Measurements from ENCODE around the gene ZDHHC11B. TPM values are rescaled to one million over a fixed set of nuclear protein-coding genes. Genes with fewer than 3 reads are reported as not detected.
"Not testable (repeated sequence)": the region's sequence is repeated elsewhere in the genome, so short reads cannot be mapped to it uniquely, and the experiment has no call there.

ZDHHC11B gene
- total RNA-seq, 4 donors from 2014 or later = 1.1 to 18.9 (median 2.4) TPM; not detected in 1

DNA sequence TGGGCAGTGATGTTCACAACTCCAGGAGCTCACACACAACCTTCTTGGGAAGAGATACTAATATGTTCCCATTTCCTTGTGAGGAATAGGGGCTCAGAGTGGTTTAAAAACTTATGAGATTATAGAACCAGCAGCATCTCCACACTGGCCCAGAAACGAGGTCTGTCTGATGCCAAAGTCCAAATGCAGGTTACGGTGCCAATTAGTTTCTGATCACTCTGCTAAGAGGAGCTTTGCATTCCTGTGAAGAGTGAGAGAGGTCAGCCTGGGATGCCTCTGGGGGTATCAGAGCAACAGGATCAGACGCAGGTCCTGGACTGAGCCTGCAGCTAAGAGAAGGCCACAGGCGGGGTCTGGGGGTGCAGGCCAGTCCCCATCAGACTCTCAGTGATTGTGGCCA, 61.2 kb downstream of the ZDHHC11B start:
- in situ Hi-C loops (cut with MboI; ENCODE audit: low pct_ligation_motif_present in 1 of 4, low pct_unique_long_range_greater_than_20kb in 1 of 4, low sequenced_read_pairs in 3 of 4); DNase-seq: not testable (repeated sequence)

DNA sequence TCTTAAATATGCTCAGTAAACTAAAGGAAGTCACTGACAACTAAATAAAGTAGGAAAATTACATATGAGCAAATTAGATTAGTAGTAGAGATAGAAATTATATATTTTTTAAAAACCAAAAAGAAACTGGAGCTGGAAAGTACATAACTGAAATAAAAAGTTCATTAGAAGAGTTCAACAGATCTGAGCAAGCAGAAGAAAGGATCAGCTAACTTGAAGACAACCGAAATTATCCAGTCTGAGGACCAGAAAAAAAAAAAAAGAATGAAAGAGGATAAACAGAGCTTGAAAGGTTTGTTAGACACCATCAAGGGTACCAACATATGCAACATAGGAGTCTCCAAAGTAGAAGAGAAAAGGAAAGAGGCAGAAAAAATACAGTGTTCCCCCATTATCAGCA, 65.2 kb downstream of the ZDHHC11B start:
- H3K9me3 ChIP-seq; DNase-seq; H3K27me3 ChIP-seq; in situ Hi-C loops (cut with MboI; ENCODE audit: low pct_ligation_motif_present in 1 of 4, low pct_unique_long_range_greater_than_20kb in 1 of 4, low sequenced_read_pairs in 3 of 4); H3K36me3 ChIP-seq; H3K4me3 ChIP-seq; H3K4me1 ChIP-seq; H3K27ac ChIP-seq; intact Hi-C loops (cut with DNase I; ENCODE audit: low total_unique reads): not testable (repeated sequence)
- 82 to 100% methylated on average over 1 of the region's 1 CpG for WGBS, 2 donors (ENCODE audit: low coverage in 1 of 2)

More for the DNA sequence above, 61.2 kb downstream of the ZDHHC11B start:
- H3K36me3 ChIP-seq; H3K9me3 ChIP-seq; H3K27me3 ChIP-seq; intact Hi-C loops (cut with DNase I; ENCODE audit: low total_unique reads); H3K27ac ChIP-seq; H3K4me3 ChIP-seq; H3K4me1 ChIP-seq: not testable (repeated sequence)
- WGBS, 2 donors (ENCODE audit: low coverage in 1 of 2) = 82% methylated on average over 4 of the region's 4 CpGs; no CpG with 5 or more reads in 1 of the 2 donors

GRCh38 chr5:717143-717542, 67.4 kb downstream of the ZDHHC11B start:
- in situ Hi-C loops (cut with MboI; ENCODE audit: low pct_ligation_motif_present in 1 of 4, low pct_unique_long_range_greater_than_20kb in 1 of 4, low sequenced_read_pairs in 3 of 4) = no loop called here
- no peak overlapping the region for H3K27ac ChIP-seq
- no peak for DNase-seq

DNA sequence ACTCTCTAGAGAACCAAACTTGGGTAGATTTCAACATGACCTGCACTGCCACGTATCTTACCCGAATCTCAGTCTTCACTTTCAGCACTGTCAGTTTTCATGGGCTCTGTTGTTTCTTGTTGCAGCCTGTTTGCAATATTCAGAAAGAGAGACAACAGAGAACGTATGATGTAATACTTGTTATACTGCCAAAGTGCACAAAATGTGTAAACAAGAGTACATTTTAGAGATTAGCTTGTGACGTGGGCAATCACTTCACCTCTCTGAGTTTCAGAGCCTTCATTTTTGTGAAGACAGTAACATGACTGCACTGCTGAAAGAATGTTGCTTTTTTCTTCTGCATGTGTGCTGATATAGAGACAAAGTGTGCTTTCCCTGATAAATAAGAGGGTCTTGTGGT, 67.8 kb downstream of the ZDHHC11B start:
- in situ Hi-C loops (cut with MboI; ENCODE audit: low pct_ligation_motif_present in 1 of 4, low pct_unique_long_range_greater_than_20kb in 1 of 4, low sequenced_read_pairs in 3 of 4); H3K4me3 ChIP-seq; H3K27ac ChIP-seq; intact Hi-C loops (cut with DNase I; ENCODE audit: low total_unique reads); H3K27me3 ChIP-seq; H3K4me1 ChIP-seq; DNase-seq; H3K9me3 ChIP-seq; H3K36me3 ChIP-seq: not testable (repeated sequence)
- 21 to 53% methylated on average over 2 to 4 of the region's 4 CpGs for WGBS, 2 donors (ENCODE audit: low coverage in 1 of 2)

More at GRCh38 chr5:717143-717542, 67.4 kb downstream of the ZDHHC11B start:
- Histone ChIP-seq H3K27me3 (no peaks in the 10 kb centered on the region), H3K4me1 (peaks cover 0 to 4% (median 2%) of the 10 kb centered on the region in 4 donors), H3K9me3 (no peaks in the 10 kb centered on the region), H3K4me3 (no peak overlapping the region), H3K36me3 (no peaks in the 10 kb centered on the region)
- intact Hi-C loops (cut with DNase I; ENCODE audit: low total_unique reads) = no loop called here
- 69 to 71% methylated on average over 5 to 7 of the region's 7 CpGs for WGBS, 2 donors (ENCODE audit: low coverage in 1 of 2)
- TF ChIP-seq, protein P1, sequence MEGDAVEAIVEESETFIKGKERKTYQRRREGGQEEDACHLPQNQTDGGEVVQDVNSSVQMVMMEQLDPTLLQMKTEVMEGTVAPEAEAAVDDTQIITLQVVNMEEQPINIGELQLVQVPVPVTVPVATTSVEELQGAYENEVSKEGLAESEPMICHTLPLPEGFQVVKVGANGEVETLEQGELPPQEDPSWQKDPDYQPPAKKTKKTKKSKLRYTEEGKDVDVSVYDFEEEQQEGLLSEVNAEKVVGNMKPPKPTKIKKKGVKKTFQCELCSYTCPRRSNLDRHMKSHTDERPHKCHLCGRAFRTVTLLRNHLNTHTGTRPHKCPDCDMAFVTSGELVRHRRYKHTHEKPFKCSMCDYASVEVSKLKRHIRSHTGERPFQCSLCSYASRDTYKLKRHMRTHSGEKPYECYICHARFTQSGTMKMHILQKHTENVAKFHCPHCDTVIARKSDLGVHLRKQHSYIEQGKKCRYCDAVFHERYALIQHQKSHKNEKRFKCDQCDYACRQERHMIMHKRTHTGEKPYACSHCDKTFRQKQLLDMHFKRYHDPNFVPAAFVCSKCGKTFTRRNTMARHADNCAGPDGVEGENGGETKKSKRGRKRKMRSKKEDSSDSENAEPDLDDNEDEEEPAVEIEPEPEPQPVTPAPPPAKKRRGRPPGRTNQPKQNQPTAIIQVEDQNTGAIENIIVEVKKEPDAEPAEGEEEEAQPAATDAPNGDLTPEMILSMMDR (IDR thresholded peaks at IDR 0.05) = no peak
- TF ChIP-seq EP300 (IDR thresholded peaks at IDR 0.05; ENCODE audit: low read depth) = no peak

- DNase-seq; H3K4me1 ChIP-seq; H3K9me3 ChIP-seq; intact Hi-C loops (cut with DNase I; ENCODE audit: low total_unique reads); H3K4me3 ChIP-seq; in situ Hi-C loops (cut with MboI; ENCODE audit: low pct_ligation_motif_present in 1 of 4, low pct_unique_long_range_greater_than_20kb in 1 of 4, low sequenced_read_pairs in 3 of 4); H3K27ac ChIP-seq; H3K27me3 ChIP-seq; H3K36me3 ChIP-seq: not testable (repeated sequence)
- 88 to 97% methylated on average over 3 to 4 of the region's 4 CpGs for WGBS, 2 donors (ENCODE audit: low coverage in 1 of 2)
Observed at GRCh38 chr5:715636-716035, 68.9 kb downstream of the ZDHHC11B start.

GRCh38 chr5:714215-715118, 70.1 kb downstream of the ZDHHC11B start:
- WGBS, 2 donors (ENCODE audit: low coverage in 1 of 2) = 69 to 76% methylated on average over 3 to 8 of the region's 8 CpGs
- H3K36me3 ChIP-seq; H3K4me3 ChIP-seq; H3K27ac ChIP-seq; DNase-seq; in situ Hi-C loops (cut with MboI; ENCODE audit: low pct_ligation_motif_present in 1 of 4, low pct_unique_long_range_greater_than_20kb in 1 of 4, low sequenced_read_pairs in 3 of 4); intact Hi-C loops (cut with DNase I; ENCODE audit: low total_unique reads); H3K4me1 ChIP-seq; H3K9me3 ChIP-seq; H3K27me3 ChIP-seq: not testable (repeated sequence)

- WGBS, 2 donors (ENCODE audit: low coverage in 1 of 2) = 47% methylated on average over 3 of the region's 3 CpGs; no CpG with 5 or more reads in 1 of the 2 donors
- H3K4me3 ChIP-seq; H3K36me3 ChIP-seq; H3K27ac ChIP-seq; H3K4me1 ChIP-seq; in situ Hi-C loops (cut with MboI; ENCODE audit: low pct_ligation_motif_present in 1 of 4, low pct_unique_long_range_greater_than_20kb in 1 of 4, low sequenced_read_pairs in 3 of 4); DNase-seq; intact Hi-C loops (cut with DNase I; ENCODE audit: low total_unique reads); H3K9me3 ChIP-seq; H3K27me3 ChIP-seq: not testable (repeated sequence)
Observed at GRCh38 chr5:713686-714085, 70.8 kb downstream of the ZDHHC11B start.

DNA sequence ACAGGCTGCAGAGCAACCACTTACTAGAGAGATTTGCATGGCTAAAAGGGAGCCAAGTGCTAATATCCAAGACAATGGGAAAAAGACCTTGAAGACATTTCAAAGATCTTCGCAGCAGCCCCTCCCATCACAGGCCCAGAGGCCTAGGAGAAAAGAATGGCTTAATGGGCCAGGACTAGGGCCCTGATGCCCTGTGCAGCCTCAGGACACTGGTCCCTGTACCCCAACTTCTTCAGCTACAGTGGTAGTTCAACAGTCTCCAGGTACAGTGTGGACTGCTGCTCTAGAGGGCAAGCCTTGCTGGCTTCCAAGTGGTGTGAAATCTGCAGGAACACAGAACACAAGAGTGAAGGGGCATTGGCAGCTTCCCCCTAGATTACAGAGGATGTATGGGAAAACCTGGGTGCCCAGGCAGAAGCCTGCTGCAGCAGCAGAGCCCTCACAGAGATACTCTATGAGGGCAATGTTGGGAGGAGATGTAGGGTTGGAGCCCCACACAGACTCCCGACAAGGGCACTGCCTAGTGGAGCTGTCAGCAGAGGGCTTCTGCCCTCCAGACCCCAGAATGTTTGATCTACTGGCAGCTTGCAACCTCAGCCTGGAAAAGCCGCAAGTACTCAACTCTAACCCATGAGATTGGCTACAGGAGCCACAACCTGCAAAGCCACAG, 75.5 kb downstream of the ZDHHC11B start:
- WGBS, 2 donors (ENCODE audit: low coverage in 1 of 2) = 40 to 96% methylated on average over 1 to 2 of the region's 3 CpGs
- H3K27ac ChIP-seq; intact Hi-C loops (cut with DNase I; ENCODE audit: low total_unique reads); H3K4me3 ChIP-seq; H3K9me3 ChIP-seq; in situ Hi-C loops (cut with MboI; ENCODE audit: low pct_ligation_motif_present in 1 of 4, low pct_unique_long_range_greater_than_20kb in 1 of 4, low sequenced_read_pairs in 3 of 4); H3K4me1 ChIP-seq; H3K27me3 ChIP-seq; H3K36me3 ChIP-seq; DNase-seq: not testable (repeated sequence)

- DNase-seq; H3K4me3 ChIP-seq; H3K4me1 ChIP-seq; H3K27ac ChIP-seq; in situ Hi-C loops (cut with MboI; ENCODE audit: low pct_ligation_motif_present in 1 of 4, low pct_unique_long_range_greater_than_20kb in 1 of 4, low sequenced_read_pairs in 3 of 4); intact Hi-C loops (cut with DNase I; ENCODE audit: low total_unique reads); H3K27me3 ChIP-seq; H3K9me3 ChIP-seq; H3K36me3 ChIP-seq: not testable (repeated sequence)
- WGBS, 2 donors (ENCODE audit: low coverage in 1 of 2) = 75% methylated on average over 4 of the region's 4 CpGs; no CpG with 5 or more reads in 1 of the 2 donors
Observed at GRCh38 chr5:708374-708773, 76.2 kb downstream of the ZDHHC11B start.
